Left forelimb (tissue), 1 donor: ENCODE data around the gene NOA1.
"Not testable (repeated sequence)": the region's sequence is repeated elsewhere in the genome, so short reads cannot be mapped to it uniquely, and the experiment has no call there.

Source experiments
- DNase-seq: peaks from one replicate; pipeline ENCODE4 v3.0.0-alpha.2; 2018; ENCODE audit warnings: low spot score

Gene NOA1

DNA sequence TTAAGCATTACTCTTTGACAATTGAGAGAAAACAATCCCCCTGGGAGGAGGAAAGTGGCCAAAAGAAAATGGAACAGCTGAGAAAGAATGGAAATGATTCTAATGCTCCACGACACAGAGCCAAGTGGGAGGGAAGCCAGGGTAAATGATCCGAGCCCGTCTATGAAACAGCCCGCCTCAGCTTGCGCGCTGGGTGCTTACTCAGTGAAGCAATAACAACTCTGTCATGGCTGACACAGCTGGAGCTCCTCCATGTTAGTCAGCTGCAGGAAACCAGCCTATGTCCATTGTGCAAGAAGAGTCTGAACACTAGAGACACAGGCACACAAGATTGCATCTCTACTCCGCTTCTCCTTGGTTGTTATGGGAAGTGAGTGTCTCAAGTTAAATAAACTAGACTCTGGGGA is 19.3 kb downstream of the NOA1 start:
- peak; percentile 86 for DNase-seq

DNA sequence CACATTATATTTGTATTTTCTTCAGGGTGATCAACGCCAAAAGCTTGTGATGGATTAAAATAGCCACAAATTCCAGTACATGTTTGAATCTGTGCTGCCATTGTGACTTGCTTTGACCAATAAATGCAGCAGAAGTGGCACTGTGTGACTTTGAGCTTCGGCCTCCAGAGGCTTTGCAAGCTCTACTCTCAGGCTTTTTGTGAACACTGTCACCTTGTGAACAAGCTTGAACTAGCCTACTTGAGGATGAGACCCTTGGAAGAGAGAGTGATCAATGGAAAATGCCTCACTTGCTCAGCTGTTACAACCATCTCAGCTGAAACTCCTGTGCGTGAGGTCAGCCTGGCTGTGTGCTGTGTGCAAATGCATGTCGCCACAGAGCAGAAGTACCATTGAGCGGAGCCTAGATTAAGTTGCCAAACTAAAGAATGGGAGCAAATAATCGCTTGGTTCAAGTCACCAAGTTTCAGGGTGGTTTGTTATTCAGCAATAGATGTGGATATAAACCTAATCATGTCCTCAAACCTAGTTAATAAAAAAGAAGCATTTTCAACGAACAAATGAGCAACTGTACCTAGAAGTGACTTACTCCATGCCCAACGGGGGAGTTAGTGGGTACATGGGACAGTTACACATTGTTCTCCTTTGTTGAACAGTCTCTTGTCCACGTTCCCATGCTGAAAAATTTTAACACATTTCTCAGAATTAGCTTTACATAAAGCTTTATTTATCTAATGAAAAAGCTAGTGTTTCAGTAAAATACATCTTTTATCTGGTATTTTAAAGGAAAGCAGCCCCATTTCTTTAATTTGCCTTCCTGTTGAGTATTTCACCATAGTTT is 23.5 kb downstream of the NOA1 start:
- DNase-seq = no peak

DNA sequence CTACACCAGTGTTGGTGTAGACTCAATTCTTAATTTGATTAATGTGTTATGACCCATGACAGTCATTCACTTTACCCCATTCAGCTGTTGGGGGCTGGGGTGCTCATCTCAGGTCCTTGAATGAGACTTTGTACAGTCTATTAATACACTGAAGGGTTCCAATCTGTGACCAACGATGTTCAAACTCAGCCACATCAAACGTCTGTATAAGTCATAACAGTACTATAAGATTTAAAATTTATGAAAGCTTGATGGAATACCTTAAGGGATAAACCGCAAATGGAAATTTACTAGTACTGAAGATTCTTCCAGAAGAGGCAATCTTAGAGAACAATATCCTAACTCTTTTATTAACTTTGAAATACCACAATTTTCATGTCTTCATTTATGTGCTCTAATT is 36.0 kb downstream of the NOA1 start:
- DNase-seq = no peak

DNA sequence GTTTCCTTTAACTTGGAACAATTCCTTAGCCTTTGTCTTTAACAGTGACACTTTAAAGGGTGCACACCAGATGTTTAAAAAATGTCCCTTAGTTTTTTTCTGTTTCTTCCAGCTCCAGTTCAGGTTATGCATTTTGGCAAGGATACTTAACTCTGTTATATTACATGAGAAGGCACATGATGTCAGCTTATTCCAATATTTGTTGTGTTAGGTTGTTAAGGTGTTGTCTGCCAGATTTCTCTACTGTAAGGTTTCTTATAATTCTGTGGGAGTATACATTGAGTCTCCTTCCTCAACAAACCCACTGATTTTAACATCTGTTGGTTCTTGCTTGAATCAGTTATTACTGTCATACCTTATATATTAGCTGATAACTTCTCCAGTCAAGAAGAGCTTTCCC is 36.4 kb downstream of the NOA1 start:
- no peak for DNase-seq

DNA sequence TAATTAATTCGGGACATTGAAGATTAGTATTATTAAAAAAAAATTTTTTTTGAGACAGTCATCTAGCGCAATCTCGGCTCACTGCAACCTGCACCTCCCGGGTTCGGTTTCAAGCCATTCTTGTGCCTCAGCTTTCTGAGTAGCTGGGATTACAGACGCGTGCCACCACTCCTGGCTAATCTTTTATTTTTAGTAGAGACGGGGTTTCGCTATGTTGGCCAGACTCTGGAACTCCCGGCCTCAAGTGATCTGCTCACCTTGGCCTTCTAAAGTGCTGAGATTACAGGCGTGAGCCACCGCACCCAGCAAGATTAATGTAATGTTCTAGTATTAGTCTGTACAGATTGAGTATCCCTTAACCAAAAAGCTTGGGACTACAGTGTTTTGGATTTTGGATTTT is 37.0 kb downstream of the NOA1 start:
- no peak for DNase-seq

DNA sequence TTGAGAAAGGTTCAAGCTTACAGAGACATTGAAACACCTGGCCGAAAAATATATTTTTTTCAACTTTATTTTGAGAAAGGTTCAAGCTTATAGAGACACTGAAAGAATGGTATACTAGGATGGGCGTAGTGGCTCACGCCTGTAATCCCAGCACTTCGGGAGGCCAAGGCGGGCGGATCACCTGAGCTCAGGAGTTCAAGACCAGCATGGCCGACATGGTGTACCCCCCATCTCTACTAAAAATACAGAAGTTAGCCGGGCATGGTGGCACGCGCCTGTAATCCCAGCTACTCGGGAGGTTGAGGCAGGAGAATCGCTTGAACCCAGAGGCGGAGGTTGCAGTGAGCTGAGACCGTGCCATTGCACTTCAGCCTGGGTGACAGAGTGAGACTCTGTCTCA is 37.6 kb downstream of the NOA1 start:
- not testable (repeated sequence) for DNase-seq

DNA sequence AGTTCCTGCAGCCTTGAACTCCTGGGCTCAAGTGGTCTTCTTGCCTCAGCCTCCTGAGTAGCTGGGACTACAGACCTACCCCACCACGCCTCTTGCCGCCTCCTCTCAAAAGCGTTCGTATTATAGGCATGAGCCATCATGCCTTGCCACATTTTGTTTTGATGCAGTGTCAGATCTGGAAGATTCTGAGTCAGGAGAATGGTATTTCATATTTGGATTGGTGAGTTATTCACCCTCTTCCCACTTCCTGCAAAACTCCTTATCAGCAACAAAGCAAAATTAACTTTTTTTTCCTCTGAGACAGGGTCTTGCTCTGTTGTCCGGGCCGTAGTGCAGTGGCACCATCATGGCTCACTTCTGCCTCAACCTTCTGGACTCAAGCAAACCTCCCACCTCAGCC is 40.1 kb downstream of the NOA1 start:
- no peak for DNase-seq

DNA sequence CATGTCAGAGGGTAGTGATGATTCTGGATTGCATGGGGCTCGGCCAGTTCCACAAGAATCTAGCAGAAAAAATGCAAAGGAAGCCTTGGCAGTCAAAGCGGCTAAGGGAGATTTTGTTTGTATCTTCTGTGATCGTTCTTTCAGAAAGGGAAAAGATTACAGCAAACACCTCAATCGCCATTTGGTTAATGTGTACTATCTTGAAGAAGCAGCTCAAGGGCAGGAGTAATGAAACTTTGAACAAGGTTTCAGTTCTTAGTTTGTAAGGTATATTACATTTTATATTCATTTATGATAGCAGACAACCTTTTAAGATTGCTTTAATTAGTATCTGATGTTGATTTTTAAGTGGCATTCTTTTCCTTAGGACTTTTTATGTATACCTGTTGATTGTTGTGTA is 45.5 kb downstream of the NOA1 start:
- DNase-seq = no peak

DNA sequence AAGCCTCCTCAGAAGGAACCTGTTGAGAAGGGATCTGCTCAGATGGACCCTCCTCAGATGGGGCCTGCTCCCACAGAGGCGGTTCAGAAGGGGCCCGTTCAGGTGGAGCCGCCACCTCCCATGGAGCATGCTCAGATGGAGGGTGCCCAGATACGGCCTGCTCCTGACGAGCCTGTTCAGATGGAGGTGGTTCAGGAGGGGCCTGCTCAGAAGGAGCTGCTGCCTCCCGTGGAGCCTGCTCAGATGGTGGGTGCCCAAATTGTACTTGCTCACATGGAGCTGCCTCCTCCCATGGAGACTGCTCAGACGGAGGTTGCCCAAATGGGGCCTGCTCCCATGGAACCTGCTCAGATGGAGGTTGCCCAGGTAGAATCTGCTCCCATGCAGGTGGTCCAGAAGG is 46.8 kb downstream of the NOA1 start:
- no peak for DNase-seq

DNA sequence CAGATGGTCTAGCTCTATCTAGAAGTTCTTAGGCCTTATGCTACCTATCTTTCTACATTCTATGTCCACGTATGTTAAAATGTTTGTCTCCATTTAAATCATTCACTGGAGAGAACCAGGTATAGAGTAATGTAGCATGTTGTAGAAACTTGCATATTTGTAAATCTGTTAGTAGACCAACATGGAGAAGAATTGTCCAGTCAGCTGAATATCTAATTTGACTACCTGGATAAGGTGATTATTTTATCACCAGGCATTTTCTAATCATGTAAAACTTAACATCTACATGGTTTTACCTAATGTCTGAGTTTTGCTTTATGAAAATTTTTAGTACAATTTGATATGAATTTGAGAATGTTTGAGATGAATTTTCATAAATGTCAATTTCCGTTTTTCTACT is 50.2 kb downstream of the NOA1 start:
- DNase-seq = no peak

DNA sequence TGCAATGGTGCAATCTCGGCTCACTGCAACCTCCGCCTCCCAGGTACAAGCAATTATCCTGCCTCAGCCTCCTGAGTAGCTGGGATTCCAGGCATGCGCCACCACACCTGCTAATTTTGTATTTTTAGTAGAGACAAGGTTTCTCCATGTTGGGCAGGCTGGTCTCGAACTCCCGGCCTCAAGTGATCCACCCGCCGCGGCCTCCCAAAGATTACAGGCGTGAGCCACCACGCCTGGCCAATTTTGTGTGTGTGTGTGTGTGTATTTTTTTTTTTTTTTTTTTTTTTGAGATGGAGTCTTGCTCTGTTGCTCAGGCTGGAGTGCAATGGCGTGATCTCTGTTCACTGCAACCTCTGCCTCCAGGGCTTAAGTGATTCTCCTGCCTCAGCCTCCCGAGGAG is 62.4 kb downstream of the NOA1 start:
- DNase-seq = not testable (repeated sequence)

DNA sequence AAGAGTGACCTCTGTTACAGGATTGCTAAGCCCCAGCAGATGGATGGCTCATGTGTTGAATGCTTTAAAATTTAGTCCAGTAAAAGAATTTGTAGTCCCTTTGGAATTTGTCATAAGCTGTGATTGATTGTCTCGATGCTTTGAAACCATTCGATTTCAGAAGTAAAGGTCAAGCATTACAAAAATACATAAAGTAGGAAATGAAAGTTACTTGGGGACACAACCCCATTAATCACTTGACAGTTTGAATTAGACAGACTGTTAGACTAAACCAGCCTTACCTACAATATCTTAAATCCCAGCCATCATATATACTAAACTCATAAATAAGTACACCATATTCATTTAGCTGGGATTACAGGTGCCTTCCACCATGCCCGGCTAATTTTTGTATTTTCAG is 63.1 kb downstream of the NOA1 start:
- no peak for DNase-seq
